ENCODE data around the gene WHAMM.
"Not testable (repeated sequence)": the region's sequence is repeated elsewhere in the genome, so short reads cannot be mapped to it uniquely, and the experiment has no call there.

The WHAMM gene

GRCh38 chr15:82865981-82866380, 56.6 kb downstream of the WHAMM start:
- not testable (repeated sequence) for DNase-seq

GRCh38 chr15:82870727-82871320, 61.4 kb downstream of the WHAMM start:
- no peak for DNase-seq

- no peak for DNase-seq
Observed at GRCh38 chr15:82871358-82871757, 61.9 kb downstream of the WHAMM start.

GRCh38 chr15:82871832-82872484, 62.5 kb downstream of the WHAMM start:
- no peak for DNase-seq

- no peak for DNase-seq
Observed at GRCh38 chr15:82873000-82873680, 63.7 kb downstream of the WHAMM start.

GRCh38 chr15:82874267-82874666, 64.8 kb downstream of the WHAMM start:
- no peak for DNase-seq

GRCh38 chr15:82874961-82875360, 65.5 kb downstream of the WHAMM start:
- no peak for DNase-seq

- no peak for DNase-seq
Observed at GRCh38 chr15:82875411-82876003, 66.1 kb downstream of the WHAMM start.

GRCh38 chr15:82877825-82878224, 68.4 kb downstream of the WHAMM start:
- no peak for DNase-seq

- DNase-seq: no peak
Observed at GRCh38 chr15:82878325-82878724, 68.9 kb downstream of the WHAMM start.

GRCh38 chr15:82880704-82881103, 71.3 kb downstream of the WHAMM start:
- DNase-seq: no peak

- no peak for DNase-seq
Observed at GRCh38 chr15:82881747-82882146, 72.3 kb downstream of the WHAMM start.

- DNase-seq: no peak
Observed at GRCh38 chr15:82882273-82882928, 73.0 kb downstream of the WHAMM start.
